HG03139 (cell line): ENCODE results near the gene MPP3.

Source experiments
- ATAC-seq: cut with Tn5 transposase; IDR thresholded peaks from one replicate; pipeline ENCODE4 v1.9.1; 2021; ENCODE audit not compliant: unreplicated experiment

Gene MPP3

GRCh38 chr17:43753493-43754129, 79.3 kb downstream of the MPP3 start:
- ATAC-seq: no peak
